HCT116 (cell line): ENCODE measurements around the gene CCDC142. TPM values are rescaled to one million over a fixed set of nuclear protein-coding genes. Genes with fewer than 3 reads are reported as not detected.

Experiments
- ATAC-seq: fragments of 200-7000 bp; cut with Tn5 transposase; 2 replicates; pipeline ENCODE4 v1.9.1; 2020; ENCODE audit warnings: mild to moderate bottlenecking, moderate library complexity
- BruUV-seq: library from RNA; stranded (reverse); fragments of 400-500 nt; replicated peaks from 2 replicates; lab custom pipeline; 2021; lab: Mats Ljungman, UMichigan
- CTCF ChIA-PET: fragments of 300-600 bp; sonication (Branson Sonifier 250); formaldehyde crosslinking; loops from one replicate; lab custom pipeline; 2021; ENCODE audit warnings: antibody characterized with exemption; lab: Charles Lee
- POLR2A ChIA-PET: fragments of 300-600, 350-600 bp; sonication (Branson Sonifier 250); formaldehyde crosslinking; loops from one replicate; lab custom pipeline; 2021; ENCODE audit warnings: antibody characterized with exemption; lab: Charles Lee
- RAD21 ChIA-PET, 2 experiments: fragments of 300-600 bp; sonication (Branson Sonifier 250); formaldehyde crosslinking; loops; one replicate each; lab custom pipeline; 2023; ENCODE audit warnings: low total read pairs in 2 of 2; ENCODE audit not compliant: uncharacterized antibody in 2 of 2, unreplicated experiment in 2 of 2, low non-redundant PET in 1 of 2; lab: Charles Lee
- DNase-seq: peaks from one replicate; pipeline ENCODE4 v3.0.0-alpha.2; 2010; ENCODE audit warnings: low read depth, low spot score
- H2AFZ ChIP-seq: fragments of 200-600 bp; shearing (Covaris generic), sonication (generic); 2 replicates; pipeline ENCODE4 v1.6.1; 2017; ENCODE audit warnings: low read depth, mixed run types, mixed read lengths, antibody characterized with exemption, low read length; ENCODE audit not compliant: poor library complexity, severe bottlenecking
- H3K27ac ChIP-seq: 2 replicates; pipeline ENCODE4 v1.5.1; 2012; ENCODE audit warnings: low read depth, low read length
- H3K27me3 ChIP-seq: fragments of 200-600 bp; sonication (generic); 2 replicates; pipeline ENCODE4 v1.6.1; 2016; ENCODE audit warnings: mixed run types, low read length, mixed read lengths; ENCODE audit not compliant: insufficient read depth
- H3K36me3 ChIP-seq, 2 experiments: fragments of 200-500 bp in 1 of 2; fragments of 200-600 bp in 1 of 2; sonication (Bioruptor generic) in 1 of 2; sonication (generic) in 1 of 2; 2 replicates each; pipeline versions ENCODE4 v1.5.1 to v1.6.1; 2014 to 2016; ENCODE audit warnings: low read length in 2 of 2, inconsistent platforms in 1 of 2, mixed read lengths in 1 of 2, mixed run types in 1 of 2; ENCODE audit not compliant: insufficient read depth in 2 of 2, control insufficient read depth in 1 of 2
- H3K4me1 ChIP-seq, 2 experiments: fragments of 200-600 bp in 1 of 2; sonication (generic) in 1 of 2; 2 replicates each; pipeline versions ENCODE4 v1.5.1 to v1.6.1; 2012 to 2017; ENCODE audit warnings: low read length in 2 of 2, inconsistent platforms in 1 of 2, mild to moderate bottlenecking in 1 of 2, mixed read lengths in 1 of 2, mixed run types in 1 of 2, moderate library complexity in 1 of 2; ENCODE audit not compliant: insufficient read depth in 2 of 2, control insufficient read depth in 1 of 2
- H3K4me2 ChIP-seq: fragments of 200-600 bp; sonication (generic); 2 replicates; pipeline ENCODE4 v1.6.1; 2017; ENCODE audit warnings: mixed run types, low read length, mixed read lengths
- H3K4me3 ChIP-seq, 2 experiments: fragments of 200-600 bp in 1 of 2; sonication (generic) in 1 of 2; replicated peaks in 1 of 2; 2 replicates each; pipeline ENCODE4 v1.5.1; 2011 to 2016; ENCODE audit warnings: low read length in 2 of 2, control low read depth in 1 of 2, low read depth in 1 of 2, mild to moderate bottlenecking in 1 of 2, mixed read lengths in 1 of 2, mixed run types in 1 of 2
- H3K79me2 ChIP-seq: fragments of 200-600 bp; sonication (generic); 2 replicates; pipeline ENCODE4 v1.6.1; 2017; ENCODE audit warnings: mild to moderate bottlenecking, mixed run types, low read length, moderate library complexity, mixed read lengths; ENCODE audit not compliant: insufficient read depth
- H3K9ac ChIP-seq: fragments of 200-600 bp; sonication (generic); 2 replicates; pipeline ENCODE4 v1.6.1; 2016; ENCODE audit warnings: low read length, mixed read lengths
- H3K9me2 ChIP-seq: fragments of 200-600 bp; sonication (generic), shearing (Covaris generic); 2 replicates; pipeline ENCODE4 v1.6.1; 2017; ENCODE audit warnings: mixed run types, mild to moderate bottlenecking, moderate library complexity; ENCODE audit not compliant: insufficient read depth
- H3K9me3 ChIP-seq, 2 experiments: fragments of 200-500 bp in 1 of 2; fragments of 200-600 bp in 1 of 2; sonication (Bioruptor generic) in 1 of 2; sonication (generic) in 1 of 2; 2 replicates each; pipeline ENCODE4 v1.6.1; 2014 to 2017; ENCODE audit warnings: low read length in 2 of 2, mixed read lengths in 2 of 2, inconsistent platforms in 1 of 2, low read depth in 1 of 2, mild to moderate bottlenecking in 1 of 2, mixed run types in 1 of 2, moderate library complexity in 1 of 2; ENCODE audit not compliant: control insufficient read depth in 1 of 2, insufficient read depth in 1 of 2
- H4K20me1 ChIP-seq: fragments of 200-600 bp; sonication (generic), shearing (Covaris generic); 2 replicates; pipeline ENCODE4 v1.6.1; 2017; ENCODE audit warnings: mixed run types, mild to moderate bottlenecking, moderate library complexity; ENCODE audit not compliant: insufficient read depth
- CBX3 ChIP-seq: IDR thresholded peaks from 2 replicates; pipeline ENCODE4 v1.6.1; 2012; ENCODE audit warnings: low read depth
- EGR1 ChIP-seq: IDR thresholded peaks from 2 replicates; pipeline ENCODE4 v1.6.1; 2012; ENCODE audit warnings: low read depth
- ELF1 ChIP-seq: IDR thresholded peaks from 2 replicates; pipeline ENCODE4 v1.6.1; 2012; ENCODE audit warnings: low read depth, borderline replicate concordance
- EZH2 ChIP-seq: fragments of 200-600 bp; sonication (generic); IDR thresholded peaks from 2 replicates; pipeline ENCODE4 v1.6.1; 2017; ENCODE audit warnings: antibody characterized with exemption, mixed run types
- FOSL1 ChIP-seq: IDR thresholded peaks from 2 replicates; pipeline ENCODE4 v1.6.1; 2012; ENCODE audit warnings: low read depth
- JUND ChIP-seq: IDR thresholded peaks from 2 replicates; pipeline ENCODE4 v1.6.1; 2012
- POLR2A ChIP-seq: IDR thresholded peaks from 2 replicates; pipeline ENCODE4 v1.7.0; 2011; ENCODE audit warnings: borderline replicate concordance; ENCODE audit not compliant: insufficient read depth, insufficient read length; ENCODE audit errors: extremely low read depth
- RAD21 ChIP-seq: IDR thresholded peaks from 2 replicates; pipeline ENCODE4 v1.6.1; 2012; ENCODE audit warnings: low read depth, mild to moderate bottlenecking
- SIN3A ChIP-seq: IDR thresholded peaks from 2 replicates; pipeline ENCODE4 v1.6.1; 2012; ENCODE audit warnings: low read depth
- SRF ChIP-seq: IDR thresholded peaks from 2 replicates; pipeline ENCODE4 v1.6.1; 2012; ENCODE audit warnings: low read depth
- TCF7L2 ChIP-seq: IDR thresholded peaks from 2 replicates; pipeline ENCODE4 v1.7.0; 2011; ENCODE audit warnings: borderline replicate concordance, inconsistent platforms; ENCODE audit not compliant: insufficient read depth, insufficient read length; ENCODE audit errors: extremely low read depth
- ZFX ChIP-seq: fragments of 450-650 bp; IDR thresholded peaks from 2 replicates; pipeline ENCODE4 v1.6.1; 2017
- ZNF274 ChIP-seq: fragments of 200-500 bp; sonication (Bioruptor generic); IDR thresholded peaks from 2 replicates; pipeline ENCODE4 v1.6.1; 2014; ENCODE audit warnings: mild to moderate bottlenecking, low read depth, low read length, inconsistent platforms
- intact Hi-C: fragments of 100-400 bp; cut with micrococcal nuclease; formaldehyde crosslinking; loops from 2 replicates; pipeline ENCODE4 v1.10.0; 2022
- total RNA-seq: library from RNA; stranded (reverse); gene quantifications from one replicate; pipeline ENCODE4 v1.2.1, GENCODE V29; 2021; ENCODE audit not compliant: unreplicated experiment
- TF ChIP-seq, protein P1 (sequence below): IDR thresholded peaks from 2 replicates; pipeline ENCODE4 v1.6.1; 2011; ENCODE audit warnings: mild to moderate bottlenecking, low read length, moderate library complexity; ENCODE audit not compliant: insufficient replicate concordance; ENCODE audit errors: extremely low read depth
- TF ChIP-seq, protein P2 (sequence below): IDR thresholded peaks from 2 replicates; pipeline ENCODE4 v1.6.1; 2012; ENCODE audit warnings: low read depth
- TF ChIP-seq, protein P3 (sequence below): IDR thresholded peaks from 2 replicates; pipeline ENCODE4 v1.6.1; 2012
- TF ChIP-seq, protein P4 (sequence below), 3 experiments: fragments of 200-600 bp in 1 of 3; sonication (generic) in 1 of 3; IDR thresholded peaks in 2 of 3; conservative IDR thresholded peaks in 1 of 3; 2 replicates each; pipeline ENCODE4 v1.5.1; 2012 to 2017; ENCODE audit warnings: low read depth in 2 of 3, low read length in 2 of 3, antibody characterized with exemption in 1 of 3, borderline replicate concordance in 1 of 3, control low read depth in 1 of 3, mild to moderate bottlenecking in 1 of 3, mixed read lengths in 1 of 3, mixed run types in 1 of 3, moderate library complexity in 1 of 3; ENCODE audit not compliant: insufficient read depth in 1 of 3

CCDC142 gene
- total RNA-seq, 1 experiment from 2014 or later: 15.0 TPM

DNA sequence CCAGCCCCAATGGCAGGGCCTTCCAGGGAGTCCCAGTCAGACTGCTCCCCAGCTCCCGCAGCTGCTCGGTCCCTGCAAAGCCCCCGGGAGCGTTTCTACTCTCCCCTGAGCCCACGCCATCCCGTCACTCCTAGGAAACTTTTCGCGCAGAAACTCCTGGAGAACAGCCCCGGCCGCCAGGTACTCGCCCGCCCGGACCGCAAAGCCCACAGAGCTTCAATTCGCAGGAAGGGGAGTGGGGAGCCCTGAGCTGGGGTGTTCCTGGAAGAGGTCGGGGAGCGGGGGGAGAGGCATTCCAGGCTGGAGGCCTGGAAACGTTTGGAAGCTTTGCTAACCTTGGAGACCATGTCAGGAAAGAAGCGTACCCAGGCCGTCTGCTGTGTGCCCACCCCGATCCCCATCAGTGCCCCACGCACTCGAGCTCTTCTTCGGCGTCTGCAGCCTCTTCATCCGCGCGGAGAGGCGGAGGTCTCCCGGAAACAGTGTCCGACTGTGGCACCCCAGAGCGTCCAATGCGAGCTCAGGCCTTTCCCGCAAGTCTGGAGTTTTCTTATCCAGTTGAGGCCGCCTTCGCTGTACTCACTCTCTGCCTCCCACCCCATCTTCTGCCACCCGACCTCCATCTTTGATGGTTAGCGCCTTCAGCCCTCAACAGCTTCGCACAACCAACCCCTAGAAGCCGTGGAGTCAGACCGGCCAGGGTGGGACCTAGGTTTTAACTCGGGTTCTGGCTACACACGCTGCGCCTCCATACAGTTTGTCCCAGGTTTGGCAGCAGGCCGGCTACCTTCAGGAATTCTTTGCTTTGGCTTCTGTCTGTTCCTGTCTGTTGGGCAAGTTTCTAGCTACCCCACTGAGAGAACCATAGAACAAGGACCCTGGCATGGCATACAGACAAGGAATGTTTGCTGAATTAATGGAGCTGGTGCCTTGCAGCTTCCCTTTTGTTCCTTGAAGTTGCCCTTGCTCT lies 21.0 kb upstream of the CCDC142 start:
- H4K20me1 ChIP-seq: no peaks in the 10 kb centered on the region
- peak overlapping the region; percentile 83 to 89 for H3K4me3 ChIP-seq
- BruUV-seq: no TSS peak
- CTCF ChIA-PET: interaction anchor here (1.7 to 1.8 kb wide), 2 partner anchors 21 to 28 kb away, joined by 4 to 9 read pairs; partner anchors contain the start of genes CCDC142 and TTC31
- TF ChIP-seq, protein P1, sequence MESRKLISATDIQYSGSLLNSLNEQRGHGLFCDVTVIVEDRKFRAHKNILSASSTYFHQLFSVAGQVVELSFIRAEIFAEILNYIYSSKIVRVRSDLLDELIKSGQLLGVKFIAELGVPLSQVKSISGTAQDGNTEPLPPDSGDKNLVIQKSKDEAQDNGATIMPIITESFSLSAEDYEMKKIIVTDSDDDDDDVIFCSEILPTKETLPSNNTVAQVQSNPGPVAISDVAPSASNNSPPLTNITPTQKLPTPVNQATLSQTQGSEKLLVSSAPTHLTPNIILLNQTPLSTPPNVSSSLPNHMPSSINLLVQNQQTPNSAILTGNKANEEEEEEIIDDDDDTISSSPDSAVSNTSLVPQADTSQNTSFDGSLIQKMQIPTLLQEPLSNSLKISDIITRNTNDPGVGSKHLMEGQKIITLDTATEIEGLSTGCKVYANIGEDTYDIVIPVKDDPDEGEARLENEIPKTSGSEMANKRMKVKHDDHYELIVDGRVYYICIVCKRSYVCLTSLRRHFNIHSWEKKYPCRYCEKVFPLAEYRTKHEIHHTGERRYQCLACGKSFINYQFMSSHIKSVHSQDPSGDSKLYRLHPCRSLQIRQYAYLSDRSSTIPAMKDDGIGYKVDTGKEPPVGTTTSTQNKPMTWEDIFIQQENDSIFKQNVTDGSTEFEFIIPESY: no peak
- TF ChIP-seq SRF (no peak), ZFX (no peak), EGR1 (no peak), CBX3 (no peak), EZH2 (no peak), ELF1 (no peak), TCF7L2 (no peak), JUND (no peak), POLR2A (no peak), FOSL1 (no peak), ZNF274 (no peak), SIN3A (no peak), RAD21 (no peak)
- TF ChIP-seq, protein P2, sequence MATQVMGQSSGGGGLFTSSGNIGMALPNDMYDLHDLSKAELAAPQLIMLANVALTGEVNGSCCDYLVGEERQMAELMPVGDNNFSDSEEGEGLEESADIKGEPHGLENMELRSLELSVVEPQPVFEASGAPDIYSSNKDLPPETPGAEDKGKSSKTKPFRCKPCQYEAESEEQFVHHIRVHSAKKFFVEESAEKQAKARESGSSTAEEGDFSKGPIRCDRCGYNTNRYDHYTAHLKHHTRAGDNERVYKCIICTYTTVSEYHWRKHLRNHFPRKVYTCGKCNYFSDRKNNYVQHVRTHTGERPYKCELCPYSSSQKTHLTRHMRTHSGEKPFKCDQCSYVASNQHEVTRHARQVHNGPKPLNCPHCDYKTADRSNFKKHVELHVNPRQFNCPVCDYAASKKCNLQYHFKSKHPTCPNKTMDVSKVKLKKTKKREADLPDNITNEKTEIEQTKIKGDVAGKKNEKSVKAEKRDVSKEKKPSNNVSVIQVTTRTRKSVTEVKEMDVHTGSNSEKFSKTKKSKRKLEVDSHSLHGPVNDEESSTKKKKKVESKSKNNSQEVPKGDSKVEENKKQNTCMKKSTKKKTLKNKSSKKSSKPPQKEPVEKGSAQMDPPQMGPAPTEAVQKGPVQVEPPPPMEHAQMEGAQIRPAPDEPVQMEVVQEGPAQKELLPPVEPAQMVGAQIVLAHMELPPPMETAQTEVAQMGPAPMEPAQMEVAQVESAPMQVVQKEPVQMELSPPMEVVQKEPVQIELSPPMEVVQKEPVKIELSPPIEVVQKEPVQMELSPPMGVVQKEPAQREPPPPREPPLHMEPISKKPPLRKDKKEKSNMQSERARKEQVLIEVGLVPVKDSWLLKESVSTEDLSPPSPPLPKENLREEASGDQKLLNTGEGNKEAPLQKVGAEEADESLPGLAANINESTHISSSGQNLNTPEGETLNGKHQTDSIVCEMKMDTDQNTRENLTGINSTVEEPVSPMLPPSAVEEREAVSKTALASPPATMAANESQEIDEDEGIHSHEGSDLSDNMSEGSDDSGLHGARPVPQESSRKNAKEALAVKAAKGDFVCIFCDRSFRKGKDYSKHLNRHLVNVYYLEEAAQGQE: no peak
- TF ChIP-seq, protein P3, sequence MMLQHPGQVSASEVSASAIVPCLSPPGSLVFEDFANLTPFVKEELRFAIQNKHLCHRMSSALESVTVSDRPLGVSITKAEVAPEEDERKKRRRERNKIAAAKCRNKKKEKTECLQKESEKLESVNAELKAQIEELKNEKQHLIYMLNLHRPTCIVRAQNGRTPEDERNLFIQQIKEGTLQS: no peak
- TF ChIP-seq, protein P4, sequence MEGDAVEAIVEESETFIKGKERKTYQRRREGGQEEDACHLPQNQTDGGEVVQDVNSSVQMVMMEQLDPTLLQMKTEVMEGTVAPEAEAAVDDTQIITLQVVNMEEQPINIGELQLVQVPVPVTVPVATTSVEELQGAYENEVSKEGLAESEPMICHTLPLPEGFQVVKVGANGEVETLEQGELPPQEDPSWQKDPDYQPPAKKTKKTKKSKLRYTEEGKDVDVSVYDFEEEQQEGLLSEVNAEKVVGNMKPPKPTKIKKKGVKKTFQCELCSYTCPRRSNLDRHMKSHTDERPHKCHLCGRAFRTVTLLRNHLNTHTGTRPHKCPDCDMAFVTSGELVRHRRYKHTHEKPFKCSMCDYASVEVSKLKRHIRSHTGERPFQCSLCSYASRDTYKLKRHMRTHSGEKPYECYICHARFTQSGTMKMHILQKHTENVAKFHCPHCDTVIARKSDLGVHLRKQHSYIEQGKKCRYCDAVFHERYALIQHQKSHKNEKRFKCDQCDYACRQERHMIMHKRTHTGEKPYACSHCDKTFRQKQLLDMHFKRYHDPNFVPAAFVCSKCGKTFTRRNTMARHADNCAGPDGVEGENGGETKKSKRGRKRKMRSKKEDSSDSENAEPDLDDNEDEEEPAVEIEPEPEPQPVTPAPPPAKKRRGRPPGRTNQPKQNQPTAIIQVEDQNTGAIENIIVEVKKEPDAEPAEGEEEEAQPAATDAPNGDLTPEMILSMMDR (IDR thresholded peaks at IDR 0.05 in 2 of 3, conservative IDR thresholded peaks at IDR 0.05 in 1 of 3; ENCODE audit: borderline replicate concordance in 1 of 3, insufficient read depth in 1 of 3, low read depth in 2 of 3, low read length in 2 of 3): no peak
- TF ChIP-seq, all 23 proteins: peak for 0
- no peaks in the 10 kb centered on the region for H3K9me2 ChIP-seq
- ChIA-PET POLR2A (interaction anchor here (0.9 to 1.5 kb wide), 2 partner anchors 28 to 61 kb away, joined by 3 to 4 read pairs; no protein-coding TSS in a partner anchor), RAD21 (no interaction called here)
- no peak overlapping the region for H2AFZ ChIP-seq
- H3K9me3 ChIP-seq: no peaks in the 10 kb centered on the region
- H3K79me2 ChIP-seq: peaks cover 22% of the 10 kb centered on the region
- intact Hi-C loops: loop anchor here (2.0 kb wide), 1 partner anchor 21 kb away; the partner anchor contains the start of genes CCDC142 and TTC31
- H3K27me3 ChIP-seq: no peaks in the 10 kb centered on the region
- peak overlapping the region; percentile 85 for H3K9ac ChIP-seq
- no peak for ATAC-seq
- peak overlapping the region; percentile 91 for H3K27ac ChIP-seq
- peaks cover 3 to 16% of the 10 kb centered on the region in 2 experiments; a peak in 2 of 4 replicates for H3K36me3 ChIP-seq
- H3K4me1 ChIP-seq: peaks cover 28 to 63% of the 10 kb centered on the region in 2 experiments
- DNase-seq: no peak
- peak overlapping the region; percentile 95 for H3K4me2 ChIP-seq
